Fibroblast of lung (primary cell): ENCODE data around the gene BMP6.

Experiments used
- CTCF ChIP-seq, 2 donors: IDR thresholded peaks in 1 of 2; conservative IDR thresholded peaks in 1 of 2; 1 replicate in 1 of 2; 2 replicates in 1 of 2; pipeline ENCODE4 v1.5.1; 2011 to 2012; ENCODE audit warnings: low read length in 2 of 2, control low read depth in 1 of 2, inconsistent platforms in 1 of 2, low read depth in 1 of 2, mild to moderate bottlenecking in 1 of 2
- EZH2 ChIP-seq: IDR thresholded peaks from 2 replicates; pipeline ENCODE4 v1.5.1; 2012; ENCODE audit warnings: low read length, control low read depth, mild to moderate bottlenecking; ENCODE audit errors: missing control alignments

GRCh38 chr6:7691021-7691420, 34.9 kb upstream of the BMP6 start:
- TF ChIP-seq CTCF (conservative IDR thresholded peaks at IDR 0.05 in 1 of 2, IDR thresholded peaks at IDR 0.05 in 1 of 2; ENCODE audit: low read depth in 1 of 2, low read length in 2 of 2) (no peak), EZH2 (no peak)
